DND-41 (cell line): ENCODE results near the gene LY6G5C.

Source experiments
- ATAC-seq: fragments of 200-7000 bp; cut with Tn5 transposase; 3 replicates; pipeline ENCODE4 v1.9.1; 2021; ENCODE audit warnings: low read depth; ENCODE audit not compliant: insufficient read depth
- DNase-seq: peaks from one replicate; pipeline ENCODE4 v3.0.0-alpha.2; 2020
- H2AFZ ChIP-seq: 2 replicates; pipeline ENCODE4 v1.6.0; 2012; ENCODE audit warnings: low read depth, low read length
- H3K27ac ChIP-seq: 2 replicates; pipeline ENCODE4 v1.5.1; 2012; ENCODE audit warnings: low read length, inconsistent platforms
- H3K27me3 ChIP-seq: fragments of 200-600 bp; sonication (generic); 2 replicates; pipeline ENCODE4 v1.6.0; 2012; ENCODE audit warnings: low read length, mild to moderate bottlenecking, inconsistent platforms; ENCODE audit not compliant: insufficient read depth, poor library complexity
- H3K36me3 ChIP-seq: 2 replicates; pipeline ENCODE4 v1.5.1; 2012; ENCODE audit warnings: low read length, inconsistent platforms; ENCODE audit not compliant: insufficient read depth
- H3K4me1 ChIP-seq: 2 replicates; pipeline ENCODE4 v1.5.1; 2012; ENCODE audit warnings: mild to moderate bottlenecking, low read length; ENCODE audit not compliant: insufficient read depth
- H3K4me2 ChIP-seq: 2 replicates; pipeline ENCODE4 v1.6.0; 2012; ENCODE audit warnings: mild to moderate bottlenecking, moderate library complexity, low read length, inconsistent platforms; ENCODE audit not compliant: insufficient read depth
- H3K4me3 ChIP-seq, 2 experiments: fragments of 200-600 bp in 1 of 2; shearing (Covaris generic) in 1 of 2; 2 replicates each; pipeline ENCODE4 v1.5.1; 2012 to 2016; ENCODE audit warnings: inconsistent platforms in 2 of 2, low read length in 2 of 2, mild to moderate bottlenecking in 2 of 2, low read depth in 1 of 2, moderate library complexity in 1 of 2
- H3K79me2 ChIP-seq: 2 replicates; pipeline ENCODE4 v1.6.0; 2012; ENCODE audit warnings: low read length, inconsistent platforms; ENCODE audit not compliant: insufficient read depth
- H3K9ac ChIP-seq: 2 replicates; pipeline ENCODE4 v1.6.0; 2012; ENCODE audit warnings: low read depth, mild to moderate bottlenecking, inconsistent platforms, low read length, moderate library complexity
- H3K9me3 ChIP-seq: 2 replicates; pipeline ENCODE4 v1.5.1; 2012; ENCODE audit warnings: low read length, moderate library complexity, mild to moderate bottlenecking, inconsistent platforms; ENCODE audit not compliant: insufficient read depth, severe bottlenecking
- H4K20me1 ChIP-seq: 2 replicates; pipeline ENCODE4 v1.6.0; 2012; ENCODE audit warnings: low read length; ENCODE audit not compliant: insufficient read depth
- EZH2 ChIP-seq: IDR thresholded peaks from 3 replicates; pipeline ENCODE4 v1.6.1; 2012; ENCODE audit warnings: borderline replicate concordance, low read depth, mild to moderate bottlenecking, moderate library complexity, low read length, inconsistent platforms; ENCODE audit not compliant: severe bottlenecking
- TF ChIP-seq, protein P1 (sequence below): IDR thresholded peaks from 2 replicates; pipeline ENCODE4 v1.5.1; 2012; ENCODE audit warnings: borderline replicate concordance, low read length, moderate library complexity, mild to moderate bottlenecking; ENCODE audit not compliant: poor library complexity, severe bottlenecking; ENCODE audit errors: extremely low read depth

The LY6G5C gene

DNA sequence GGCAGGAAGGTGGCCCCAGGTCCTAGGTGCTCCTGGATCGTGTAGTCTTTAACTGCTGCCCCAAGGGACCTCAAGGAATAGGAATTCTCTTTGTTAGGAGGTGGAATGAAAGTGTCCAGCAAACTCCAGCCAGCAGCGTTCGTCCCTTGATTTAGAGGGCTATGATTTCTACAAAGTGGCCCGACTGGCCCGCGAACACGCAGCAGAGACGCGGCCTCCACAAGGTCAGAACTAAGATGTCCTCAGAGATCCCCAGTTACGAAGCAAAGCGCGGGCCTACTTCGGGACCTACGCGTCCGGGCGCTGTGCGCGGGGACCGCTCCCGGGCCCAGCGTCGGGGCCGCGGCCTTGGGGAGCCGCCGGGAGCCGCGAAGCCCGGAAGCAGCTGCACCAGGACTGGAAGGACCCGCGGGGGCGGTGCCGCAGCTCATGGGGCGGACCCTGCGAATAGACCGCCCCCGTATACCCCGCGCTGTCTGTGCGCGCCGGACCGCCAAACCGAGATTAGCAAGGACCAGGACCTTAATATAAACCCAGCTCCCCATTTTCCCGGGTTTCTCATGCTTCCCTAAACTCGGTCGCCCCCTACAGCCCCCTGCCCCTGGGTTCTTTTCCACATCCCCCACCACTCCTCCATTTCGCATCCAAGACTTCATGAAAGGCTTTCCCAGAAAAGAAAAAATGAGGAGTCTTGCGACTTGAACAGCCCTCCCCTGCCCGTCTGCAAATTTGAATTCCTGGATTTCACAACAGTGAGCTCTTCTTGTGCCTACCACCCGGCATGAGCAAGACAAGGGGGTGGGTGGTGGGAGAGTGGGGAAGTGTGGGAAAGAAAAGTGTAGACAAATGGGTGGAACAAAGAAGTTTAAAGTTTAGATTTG is 20.2 kb downstream of the LY6G5C start, which contains the start of gene C6orf47:
TSS of gene C6orf47 (minus strand) at position 398 of the 881 bp plus-strand sequence. CDS start 831 bp downstream, outside the sequence.
- Histone ChIP-seq H3K4me3 (peak within 1 kb of the TSS; percentile 72 to 96), H2AFZ (peak within 1 kb of the TSS; percentile 76), H3K4me2 (peak within 1 kb of the TSS; percentile 96), H4K20me1 (peaks cover 13% of the 10 kb centered on the region), H3K9ac (peak within 1 kb of the TSS; percentile 91), H3K27me3 (no peaks in the 10 kb centered on the region), H3K4me1 (peaks cover 70% of the 10 kb centered on the region), H3K27ac (peak within 1 kb of the TSS; percentile 87), H3K9me3 (no peaks in the 10 kb centered on the region), H3K36me3 (peaks cover 72% of the 10 kb centered on the region), H3K79me2 (peaks cover 85% of the 10 kb centered on the region)
- ATAC-seq (peak; percentile 80), DNase-seq (peak; percentile 88)
- TF ChIP-seq, protein P1, sequence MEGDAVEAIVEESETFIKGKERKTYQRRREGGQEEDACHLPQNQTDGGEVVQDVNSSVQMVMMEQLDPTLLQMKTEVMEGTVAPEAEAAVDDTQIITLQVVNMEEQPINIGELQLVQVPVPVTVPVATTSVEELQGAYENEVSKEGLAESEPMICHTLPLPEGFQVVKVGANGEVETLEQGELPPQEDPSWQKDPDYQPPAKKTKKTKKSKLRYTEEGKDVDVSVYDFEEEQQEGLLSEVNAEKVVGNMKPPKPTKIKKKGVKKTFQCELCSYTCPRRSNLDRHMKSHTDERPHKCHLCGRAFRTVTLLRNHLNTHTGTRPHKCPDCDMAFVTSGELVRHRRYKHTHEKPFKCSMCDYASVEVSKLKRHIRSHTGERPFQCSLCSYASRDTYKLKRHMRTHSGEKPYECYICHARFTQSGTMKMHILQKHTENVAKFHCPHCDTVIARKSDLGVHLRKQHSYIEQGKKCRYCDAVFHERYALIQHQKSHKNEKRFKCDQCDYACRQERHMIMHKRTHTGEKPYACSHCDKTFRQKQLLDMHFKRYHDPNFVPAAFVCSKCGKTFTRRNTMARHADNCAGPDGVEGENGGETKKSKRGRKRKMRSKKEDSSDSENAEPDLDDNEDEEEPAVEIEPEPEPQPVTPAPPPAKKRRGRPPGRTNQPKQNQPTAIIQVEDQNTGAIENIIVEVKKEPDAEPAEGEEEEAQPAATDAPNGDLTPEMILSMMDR: no peak
- no peak for TF ChIP-seq EZH2

DNA sequence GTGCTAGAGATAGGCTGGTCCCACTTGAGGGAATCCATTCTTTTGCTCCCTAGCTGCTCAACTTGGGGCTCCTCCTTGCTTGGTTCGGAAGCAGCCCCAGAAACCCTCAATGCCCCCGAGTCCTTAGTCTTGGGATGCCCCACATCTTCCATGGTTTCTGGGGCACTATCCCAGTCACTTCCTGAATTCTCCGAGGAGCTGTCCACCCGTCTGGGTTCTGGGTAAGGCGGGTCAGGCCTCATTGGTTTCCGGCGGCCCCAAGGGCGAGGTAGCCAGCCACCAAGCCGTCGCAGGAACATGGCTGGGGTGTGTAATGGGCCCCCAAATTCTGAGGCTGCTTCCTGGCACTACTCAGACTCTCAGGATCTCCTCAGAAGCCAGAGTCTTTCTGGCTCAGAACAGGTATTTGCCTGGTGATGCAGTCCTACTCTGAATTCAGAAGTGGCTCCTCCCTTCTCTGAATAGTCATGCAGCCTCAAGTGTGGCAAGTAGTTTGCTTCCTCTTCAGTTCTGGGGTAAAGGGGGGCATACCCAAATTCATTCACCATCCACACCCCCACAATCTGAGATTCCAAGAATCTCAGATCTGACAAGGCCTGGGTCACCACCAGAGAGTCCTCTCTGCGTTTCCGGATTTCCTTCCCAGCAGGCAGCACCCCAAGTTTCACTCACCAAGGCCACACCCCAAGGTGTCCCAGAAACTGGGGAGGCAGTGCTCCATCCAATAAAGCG is 21.1 kb downstream of the LY6G5C start:
- Histone ChIP-seq H4K20me1 (peaks cover 13% of the 10 kb centered on the region), H3K27me3 (no peaks in the 10 kb centered on the region), H3K36me3 (peaks cover 72% of the 10 kb centered on the region), H3K27ac (peak overlapping the region; percentile 87), H3K79me2 (peaks cover 78% of the 10 kb centered on the region), H3K4me2 (peak overlapping the region; percentile 96), H3K4me1 (peaks cover 70% of the 10 kb centered on the region), H2AFZ (peak overlapping the region; percentile 76; the same call in 1 of the 2 replicates), H3K4me3 (peak overlapping the region; percentile 72 to 96), H3K9me3 (no peaks in the 10 kb centered on the region), H3K9ac (peak overlapping the region; percentile 91)
- DNase-seq (no peak), ATAC-seq (no peak)
- TF ChIP-seq EZH2: no peak
- TF ChIP-seq, protein P1: no peak

DNA sequence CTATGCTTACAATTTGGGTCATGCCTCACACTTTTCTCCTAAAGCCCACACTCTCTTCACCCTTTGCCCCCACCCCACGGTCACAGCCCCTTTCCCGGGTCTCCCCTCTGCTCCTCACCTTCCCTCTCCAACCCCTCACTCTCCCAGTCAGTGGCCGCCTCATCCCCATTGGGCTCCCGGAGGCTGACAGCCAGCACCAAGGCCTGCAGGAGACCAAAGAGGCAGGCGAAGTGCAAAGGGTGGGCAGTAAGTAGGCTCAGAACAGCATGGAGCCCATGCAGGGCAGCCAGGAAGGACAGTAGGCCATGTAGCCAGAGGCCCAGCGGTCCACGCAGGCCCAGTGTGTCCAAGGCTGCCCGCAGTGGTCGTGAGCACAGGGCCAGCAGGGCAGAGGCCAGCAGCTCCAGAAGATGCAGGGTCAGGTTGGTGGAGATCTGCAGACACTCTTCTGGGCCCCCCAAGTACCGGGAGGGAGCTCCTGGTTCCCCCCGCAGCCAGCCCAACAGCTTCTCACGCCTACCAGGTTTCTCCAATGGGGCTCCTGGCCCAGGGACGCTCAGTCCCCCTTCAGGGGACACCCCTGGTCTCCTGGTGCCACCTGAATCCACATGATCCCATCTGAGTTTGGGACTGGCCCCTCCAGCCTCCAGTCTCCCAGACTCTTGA is 21.8 kb downstream of the LY6G5C start:
- TF ChIP-seq, protein P1: no peak
- TF ChIP-seq EZH2: no peak
- H3K36me3 ChIP-seq: peaks cover 69% of the 10 kb centered on the region
- H3K4me1 ChIP-seq: peaks cover 66% of the 10 kb centered on the region
- H3K9ac ChIP-seq: peak overlapping the region; percentile 91
- no peaks in the 10 kb centered on the region for H3K27me3 ChIP-seq
- peaks cover 13% of the 10 kb centered on the region for H4K20me1 ChIP-seq
- ATAC-seq (no peak), DNase-seq (no peak)
- H2AFZ ChIP-seq: no peak overlapping the region
- H3K9me3 ChIP-seq: no peaks in the 10 kb centered on the region
- H3K4me2 ChIP-seq: peak overlapping the region; percentile 96
- peak overlapping the region; percentile 87 for H3K27ac ChIP-seq
- peaks cover 74% of the 10 kb centered on the region for H3K79me2 ChIP-seq
- H3K4me3 ChIP-seq: peak overlapping the region in 1 of 2 experiments; percentile 96; a peak in 3 of 4 replicates
